Measurements from ENCODE around the gene INTS7.
"Not testable (repeated sequence)": the region's sequence is repeated elsewhere in the genome, so short reads cannot be mapped to it uniquely, and the experiment has no call there.

The INTS7 gene

GRCh38 chr1:212007886-212008285 lies 27.5 kb downstream of the INTS7 start:
- no peak for TF ChIP-seq EZH2phosphoT487 (IDR thresholded peaks at IDR 0.05; ENCODE audit: low read depth)
- TF ChIP-seq CTCF (IDR thresholded peaks at IDR 0.05; ENCODE audit: low read depth, low read length) = no peak
- Histone ChIP-seq H3K4me3 (ENCODE audit: low read length) (no peak overlapping the region), H3K79me2 (ENCODE audit: low read length) (no peaks in the 10 kb centered on the region), H3K9me3 (ENCODE audit: insufficient read depth, low read length) (no peaks in the 10 kb centered on the region), H3K27ac (ENCODE audit: low read length) (no peak overlapping the region), H2AFZ (ENCODE audit: low read depth, low read length) (no peak overlapping the region), H3K4me2 (ENCODE audit: low read length) (no peak overlapping the region), H3K27me3 (ENCODE audit: low read depth, low read length) (no peaks in the 10 kb centered on the region), H3K9ac (ENCODE audit: low read length) (no peak overlapping the region), H3K36me3 (replicated peaks; ENCODE audit: low read depth, low read length) (peaks cover 32% of the 10 kb centered on the region), H4K20me1 (ENCODE audit: insufficient read depth, low read length) (no peaks in the 10 kb centered on the region), H3K4me1 (ENCODE audit: low read length) (no peaks in the 10 kb centered on the region)

- no peak overlapping the region for H3K9ac ChIP-seq (ENCODE audit: low read length)
- no peaks in the 10 kb centered on the region for H3K9me3 ChIP-seq (ENCODE audit: insufficient read depth, low read length)
- peaks cover 32% of the 10 kb centered on the region for H3K36me3 ChIP-seq (replicated peaks; ENCODE audit: low read depth, low read length)
- H3K79me2 ChIP-seq (ENCODE audit: low read length) = no peaks in the 10 kb centered on the region
- H3K4me2 ChIP-seq (ENCODE audit: low read length) = no peak overlapping the region
- H3K4me3 ChIP-seq (ENCODE audit: low read length) = no peak overlapping the region
- TF ChIP-seq CTCF (IDR thresholded peaks at IDR 0.05; ENCODE audit: low read depth, low read length) (no peak), EZH2phosphoT487 (IDR thresholded peaks at IDR 0.05; ENCODE audit: low read depth) (no peak)
- H2AFZ ChIP-seq (ENCODE audit: low read depth, low read length) = no peak overlapping the region
- no peak overlapping the region for H3K27ac ChIP-seq (ENCODE audit: low read length)
- no peaks in the 10 kb centered on the region for H3K27me3 ChIP-seq (ENCODE audit: low read depth, low read length)
- no peaks in the 10 kb centered on the region for H3K4me1 ChIP-seq (ENCODE audit: low read length)
- no peaks in the 10 kb centered on the region for H4K20me1 ChIP-seq (ENCODE audit: insufficient read depth, low read length)
Observed at GRCh38 chr1:212007178-212007577, 28.2 kb downstream of the INTS7 start.

DNA sequence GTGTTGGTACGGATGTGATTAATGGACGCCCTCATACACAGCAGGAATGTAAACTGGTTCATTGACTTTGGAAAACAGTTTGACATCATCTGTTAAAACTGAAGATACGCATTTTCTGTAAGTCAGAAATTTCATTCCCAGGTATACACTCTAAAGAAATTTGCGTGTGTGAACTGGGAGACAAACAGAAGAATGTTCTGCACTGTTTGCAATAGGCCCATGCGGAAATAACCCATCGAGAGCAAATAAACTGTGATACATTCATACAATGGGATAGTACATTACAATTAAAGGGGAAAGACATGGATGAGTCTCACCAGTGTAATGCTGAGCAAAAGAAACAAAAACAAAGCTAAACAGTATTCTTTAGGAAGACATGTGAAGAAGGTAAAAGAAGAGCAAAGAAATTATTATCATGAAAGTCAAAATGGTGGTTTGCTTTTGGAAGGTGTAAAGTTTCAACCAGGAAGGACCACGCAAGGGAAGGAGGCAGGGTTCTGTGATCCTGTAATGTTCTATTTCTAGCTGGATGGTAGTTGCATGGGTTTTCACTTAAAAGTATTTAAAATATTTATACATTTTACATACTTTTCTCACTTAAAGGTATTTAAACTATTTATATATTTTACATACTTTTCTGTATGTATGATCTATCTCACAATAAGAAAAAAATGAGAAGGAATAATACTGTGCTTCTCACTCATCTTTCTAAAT lies 30.3 kb downstream of the INTS7 start:
- Histone ChIP-seq H3K4me1 (ENCODE audit: low read length) (no peaks in the 10 kb centered on the region), H3K27ac (ENCODE audit: low read length) (no peak overlapping the region), H3K79me2 (ENCODE audit: low read length) (no peaks in the 10 kb centered on the region), H2AFZ (ENCODE audit: low read depth, low read length) (no peak overlapping the region), H3K9me3 (ENCODE audit: insufficient read depth, low read length) (no peaks in the 10 kb centered on the region), H3K27me3 (ENCODE audit: low read depth, low read length) (no peaks in the 10 kb centered on the region), H3K4me3 (ENCODE audit: low read length) (no peak overlapping the region), H4K20me1 (ENCODE audit: insufficient read depth, low read length) (no peaks in the 10 kb centered on the region), H3K36me3 (replicated peaks; ENCODE audit: low read depth, low read length) (peaks cover 29% of the 10 kb centered on the region), H3K9ac (ENCODE audit: low read length) (no peak overlapping the region), H3K4me2 (ENCODE audit: low read length) (no peak overlapping the region)
- TF ChIP-seq EZH2phosphoT487 (IDR thresholded peaks at IDR 0.05; ENCODE audit: low read depth) (no peak), CTCF (IDR thresholded peaks at IDR 0.05; ENCODE audit: low read depth, low read length) (no peak)

- peaks cover 30% of the 10 kb centered on the region for H3K36me3 ChIP-seq (replicated peaks; ENCODE audit: low read depth, low read length)
Observed at GRCh38 chr1:212002536-212002935, 32.8 kb downstream of the INTS7 start.

DNA sequence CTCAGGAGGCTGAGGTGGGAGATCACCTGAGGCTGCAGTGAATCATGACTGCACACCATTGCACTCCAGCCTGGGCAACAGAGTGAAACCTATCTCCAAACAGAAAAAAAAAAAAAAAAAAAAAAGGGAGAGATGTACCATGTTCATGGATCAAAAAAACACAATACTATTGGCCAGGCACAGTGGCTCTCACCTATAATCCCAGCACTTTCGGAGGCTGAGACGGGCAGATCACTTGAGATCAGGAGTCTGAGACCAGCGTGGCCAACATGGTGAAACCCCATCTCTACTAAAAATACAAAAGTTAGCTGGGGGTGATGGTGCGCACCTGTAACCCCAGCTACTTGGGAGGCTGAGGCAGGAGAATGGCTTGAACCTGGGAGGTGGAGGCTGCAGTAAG lies 37.9 kb downstream of the INTS7 start:
- H3K4me1 ChIP-seq (ENCODE audit: low read length); H3K4me3 ChIP-seq (ENCODE audit: low read length); H3K4me2 ChIP-seq (ENCODE audit: low read length); H3K27me3 ChIP-seq (ENCODE audit: low read depth, low read length); H3K79me2 ChIP-seq (ENCODE audit: low read length); H4K20me1 ChIP-seq (ENCODE audit: insufficient read depth, low read length); H3K9ac ChIP-seq (ENCODE audit: low read length); H2AFZ ChIP-seq (ENCODE audit: low read depth, low read length); H3K27ac ChIP-seq (ENCODE audit: low read length); H3K9me3 ChIP-seq (ENCODE audit: insufficient read depth, low read length): not testable (repeated sequence)
- H3K36me3 ChIP-seq (replicated peaks; ENCODE audit: low read depth, low read length) = peaks cover 23% of the 10 kb centered on the region

More at GRCh38 chr1:212002536-212002935, 32.8 kb downstream of the INTS7 start:
- Histone ChIP-seq H2AFZ (ENCODE audit: low read depth, low read length) (no peak overlapping the region), H4K20me1 (ENCODE audit: insufficient read depth, low read length) (no peaks in the 10 kb centered on the region), H3K4me3 (ENCODE audit: low read length) (no peak overlapping the region), H3K9ac (ENCODE audit: low read length) (no peak overlapping the region), H3K4me1 (ENCODE audit: low read length) (no peaks in the 10 kb centered on the region), H3K9me3 (ENCODE audit: insufficient read depth, low read length) (no peaks in the 10 kb centered on the region), H3K4me2 (ENCODE audit: low read length) (no peak overlapping the region), H3K27me3 (ENCODE audit: low read depth, low read length) (no peaks in the 10 kb centered on the region), H3K79me2 (ENCODE audit: low read length) (no peaks in the 10 kb centered on the region), H3K27ac (ENCODE audit: low read length) (no peak overlapping the region)
- TF ChIP-seq CTCF (IDR thresholded peaks at IDR 0.05; ENCODE audit: low read depth, low read length) = no peak
- TF ChIP-seq EZH2phosphoT487 (IDR thresholded peaks at IDR 0.05; ENCODE audit: low read depth) = no peak

Measured in OCI-LY3 (cell line).